ENCODE data around the gene ENAH. TPM values are rescaled to one million over a fixed set of nuclear protein-coding genes. Genes with fewer than 3 reads are reported as not detected.

Gene ENAH
- total RNA-seq, 1 donor from 2014 or later = 50.0 TPM

GRCh38 chr1:225524570-225524969 lies 128.4 kb downstream of the ENAH start:
- Histone ChIP-seq H3K27me3 (ENCODE audit: control insufficient read depth, insufficient read depth, low read length) (no peaks in the 10 kb centered on the region), H3K36me3 (ENCODE audit: control insufficient read depth, insufficient read depth, low read length) (no peaks in the 10 kb centered on the region), H3K4me3 (ENCODE audit: low read depth, low read length) (no peak overlapping the region)
- DNase-seq (ENCODE audit: low read depth) (no peak), FAIRE-seq (no peak)
- no peak for TF ChIP-seq CTCF (IDR thresholded peaks at IDR 0.05; ENCODE audit: insufficient read depth, low read length, severe bottlenecking)

- TF ChIP-seq CTCF (IDR thresholded peaks at IDR 0.05; ENCODE audit: insufficient read depth, low read length, severe bottlenecking) = no peak
- FAIRE-seq (no peak), DNase-seq (ENCODE audit: low read depth) (no peak)
- Histone ChIP-seq H3K36me3 (ENCODE audit: control insufficient read depth, insufficient read depth, low read length) (no peaks in the 10 kb centered on the region), H3K4me3 (ENCODE audit: low read depth, low read length) (no peak overlapping the region), H3K27me3 (ENCODE audit: control insufficient read depth, insufficient read depth, low read length) (no peaks in the 10 kb centered on the region)
These were observed 129.5 kb downstream of the ENAH start for GRCh38 chr1:225523263-225523950.

GRCh38 chr1:225522588-225523262 lies 130.2 kb downstream of the ENAH start:
- Histone ChIP-seq H3K4me3 (ENCODE audit: low read depth, low read length) (no peak overlapping the region), H3K27me3 (ENCODE audit: control insufficient read depth, insufficient read depth, low read length) (no peaks in the 10 kb centered on the region), H3K36me3 (ENCODE audit: control insufficient read depth, insufficient read depth, low read length) (peaks cover under 1% of the 10 kb centered on the region)
- FAIRE-seq = no peak
- no peak for TF ChIP-seq CTCF (IDR thresholded peaks at IDR 0.05; ENCODE audit: insufficient read depth, low read length, severe bottlenecking)
- DNase-seq (ENCODE audit: low read depth) = no peak

GRCh38 chr1:225520587-225521227 lies 132.2 kb downstream of the ENAH start:
- Histone ChIP-seq H3K27me3 (ENCODE audit: control insufficient read depth, insufficient read depth, low read length) (no peaks in the 10 kb centered on the region), H3K4me3 (ENCODE audit: low read depth, low read length) (no peak overlapping the region), H3K36me3 (ENCODE audit: control insufficient read depth, insufficient read depth, low read length) (peaks cover 4% of the 10 kb centered on the region)
- DNase-seq (ENCODE audit: low read depth) = no peak
- TF ChIP-seq CTCF (IDR thresholded peaks at IDR 0.05; ENCODE audit: insufficient read depth, low read length, severe bottlenecking) = no peak
- FAIRE-seq = no peak

GRCh38 chr1:225519166-225519863 lies 133.6 kb downstream of the ENAH start:
- FAIRE-seq (no peak), DNase-seq (ENCODE audit: low read depth) (no peak)
- H3K4me3 ChIP-seq (ENCODE audit: low read depth, low read length) = no peak overlapping the region
- H3K27me3 ChIP-seq (ENCODE audit: control insufficient read depth, insufficient read depth, low read length) = no peaks in the 10 kb centered on the region
- TF ChIP-seq CTCF (IDR thresholded peaks at IDR 0.05; ENCODE audit: insufficient read depth, low read length, severe bottlenecking) = no peak
- peaks cover 4% of the 10 kb centered on the region for H3K36me3 ChIP-seq (ENCODE audit: control insufficient read depth, insufficient read depth, low read length)

Data from bronchial epithelial cell (primary cell).